ENCODE measurements around the gene MAP3K15.
"Not testable (repeated sequence)": the region's sequence is repeated elsewhere in the genome, so short reads cannot be mapped to it uniquely, and the experiment has no call there.

Gene MAP3K15

DNA sequence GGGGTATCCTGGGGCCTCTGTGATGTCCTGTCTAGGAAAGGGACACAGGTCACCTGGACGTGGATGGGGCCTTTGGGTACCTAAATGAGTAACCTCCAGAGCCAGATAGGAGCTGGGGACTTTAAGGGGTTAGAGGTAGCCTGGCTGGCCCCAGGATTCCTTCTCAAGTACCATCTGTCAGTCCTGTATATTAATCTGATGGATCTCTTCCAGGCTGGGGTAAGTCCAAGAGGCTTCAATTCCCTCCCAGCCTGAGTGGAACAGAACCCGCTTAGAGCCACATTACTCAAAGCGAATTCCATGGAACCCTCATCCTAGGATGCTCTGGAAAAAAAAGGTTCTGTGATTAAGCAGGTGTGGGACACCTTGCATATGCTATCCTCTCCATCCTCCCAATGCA is 24.8 kb upstream of the MAP3K15 start:
- DNase-seq, result no peak

DNA sequence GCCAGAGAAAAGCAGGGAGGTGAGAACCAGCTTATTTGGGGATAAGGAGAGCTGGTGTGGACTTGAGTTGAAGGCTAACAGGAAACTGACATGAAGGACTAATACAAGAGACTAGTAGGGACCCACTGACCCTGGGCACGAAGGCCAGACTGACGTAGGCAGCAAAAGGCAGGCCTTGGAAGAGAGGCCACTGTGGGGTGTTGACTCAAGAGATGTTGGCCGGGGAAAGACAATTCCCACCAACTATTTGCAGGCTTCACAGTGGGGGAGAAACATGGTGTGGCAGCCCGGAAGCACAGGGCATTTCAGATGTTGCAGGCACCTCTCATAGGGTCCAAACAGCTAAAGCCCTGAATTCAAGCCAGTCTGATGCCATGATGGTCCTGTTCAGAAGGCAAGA is 24.4 kb upstream of the MAP3K15 start:
- no peak for DNase-seq

DNA sequence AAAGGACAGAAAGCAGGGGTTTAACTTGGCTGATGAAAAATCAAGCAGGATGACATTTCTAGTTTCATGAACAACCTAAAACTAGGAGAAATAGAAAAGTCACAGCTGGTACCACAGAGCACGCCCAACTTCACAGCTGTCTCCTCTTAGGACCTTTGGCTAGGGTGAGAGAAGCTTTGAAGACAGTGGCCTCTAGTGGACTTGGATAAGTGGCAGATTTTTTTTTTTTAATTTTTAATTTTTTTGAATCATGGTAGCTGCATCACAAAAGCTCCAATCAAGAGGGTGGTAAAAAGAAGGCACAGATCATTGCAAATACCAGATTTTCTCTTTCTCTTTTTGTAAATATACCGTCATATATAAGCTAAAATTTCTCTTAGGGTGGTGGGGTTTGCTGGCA is 20.2 kb upstream of the MAP3K15 start:
- DNase-seq, result no peak

DNA sequence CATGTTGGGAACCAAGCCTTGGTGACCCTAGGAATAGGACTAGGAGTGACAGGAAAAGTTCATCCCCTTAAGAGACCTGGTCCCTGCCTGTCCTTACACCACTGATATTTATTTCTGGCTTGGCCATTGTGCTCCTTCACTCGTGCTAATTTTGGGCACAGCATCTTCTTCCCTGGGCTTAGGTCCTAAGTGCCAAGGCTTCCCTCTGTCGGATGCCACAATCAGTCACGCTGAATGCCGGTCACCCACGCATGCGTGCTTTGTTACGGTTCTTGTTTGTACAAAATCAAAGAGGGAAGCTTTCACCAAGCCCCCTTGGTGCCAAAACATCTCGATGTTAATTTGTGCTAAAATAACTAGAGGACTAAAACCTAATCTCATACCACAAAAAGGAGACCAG is 17.4 kb upstream of the MAP3K15 start:
- no peak for DNase-seq

DNA sequence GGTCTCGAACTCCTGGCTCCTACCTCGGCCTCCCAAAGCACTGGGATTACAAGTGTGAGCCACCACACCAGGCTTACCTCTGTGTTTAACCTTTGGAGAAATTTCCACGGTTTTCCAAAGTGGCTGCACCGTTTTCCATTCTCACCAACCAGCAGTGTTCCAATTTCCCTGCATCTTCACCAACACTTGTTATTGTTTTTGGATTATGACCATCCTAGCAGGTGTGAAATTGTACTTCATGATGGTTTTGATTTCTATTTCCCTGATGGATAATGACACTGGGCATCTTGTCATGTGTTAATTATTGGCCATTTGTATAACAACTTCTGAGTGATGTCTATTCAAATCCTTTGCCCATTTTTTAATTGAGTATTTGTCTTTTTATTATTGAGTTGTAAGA is 2.7 kb upstream of the MAP3K15 start:
- no peak for DNase-seq

DNA sequence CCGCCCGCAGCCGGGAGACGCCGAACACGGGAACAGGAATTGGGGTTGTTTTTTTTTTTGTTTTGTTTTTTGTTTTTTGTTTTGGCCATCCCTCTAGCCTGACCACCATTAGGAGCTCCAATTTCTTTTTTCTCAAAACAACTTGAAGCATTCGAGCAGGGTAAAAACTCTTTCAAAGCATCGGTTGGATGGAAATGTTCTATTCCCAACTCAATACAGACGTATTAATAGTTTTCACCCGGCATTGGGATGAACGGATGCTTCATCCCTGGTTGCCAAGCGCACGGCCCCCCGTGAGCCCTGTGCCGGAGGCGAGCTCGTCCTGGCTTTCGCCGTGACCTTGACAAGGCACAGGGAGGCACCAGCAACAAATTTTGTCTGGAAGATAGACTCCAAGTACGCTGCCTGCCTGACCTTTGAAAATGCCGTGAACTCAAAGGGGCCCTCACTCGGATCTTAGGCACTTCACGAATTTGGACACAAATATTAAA is 352 bp upstream of the MAP3K15 start:
- DNase-seq, result no peak

- no peak for DNase-seq
Measured at GRCh38 chrX:19513383-19513782, 1.9 kb downstream of the MAP3K15 start.

DNA sequence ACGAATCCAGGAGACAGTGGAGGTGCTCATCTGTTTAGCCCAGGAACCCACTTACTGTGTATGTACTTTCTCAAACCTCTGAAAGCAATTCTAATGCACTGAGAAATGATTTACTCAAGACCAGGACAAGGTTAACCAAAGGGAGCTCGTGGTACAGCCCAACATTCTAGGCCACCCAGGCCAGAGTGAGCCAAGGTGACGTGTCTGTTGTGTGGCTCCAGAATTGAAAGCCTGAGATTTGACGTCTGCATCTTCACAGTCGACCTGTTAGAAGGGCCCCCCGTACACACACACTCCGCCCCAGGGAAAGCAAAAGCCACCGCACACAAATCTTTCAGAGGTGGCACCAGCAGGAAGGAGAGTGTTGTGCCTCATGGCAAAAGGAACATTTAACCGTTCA is 2.3 kb downstream of the MAP3K15 start:
- DNase-seq, result no peak

DNA sequence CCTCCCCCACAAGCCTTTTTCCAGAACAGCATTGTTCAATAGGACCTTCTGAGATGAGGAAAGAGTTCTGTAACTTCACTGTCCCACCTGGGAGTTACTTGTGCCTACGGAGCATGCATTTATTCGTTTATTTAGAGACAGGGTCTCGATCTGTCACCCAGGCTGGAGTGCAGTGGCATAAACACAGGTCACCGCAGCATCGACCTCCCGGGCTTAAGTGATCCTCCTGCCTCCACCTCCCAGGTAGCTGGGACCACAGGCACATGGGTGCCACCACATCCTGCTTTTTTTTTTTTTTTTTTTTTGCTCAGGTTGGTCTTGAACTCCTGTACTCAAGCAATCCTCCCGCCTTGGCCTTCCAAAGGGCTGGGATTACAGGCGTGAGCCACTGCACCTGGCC is 2.9 kb downstream of the MAP3K15 start:
- DNase-seq, result no peak

GRCh38 chrX:19511796-19512195 is 3.5 kb downstream of the MAP3K15 start:
- DNase-seq, result not testable (repeated sequence)

GRCh38 chrX:19496711-19497110 is 18.6 kb downstream of the MAP3K15 start:
- no peak for DNase-seq

GRCh38 chrX:19487520-19488200 is 27.6 kb downstream of the MAP3K15 start:
- no peak for DNase-seq

GRCh38 chrX:19479458-19479857 is 35.9 kb downstream of the MAP3K15 start:
- DNase-seq, result no peak

GRCh38 chrX:19468383-19468782 is 46.9 kb downstream of the MAP3K15 start:
- DNase-seq, result not testable (repeated sequence)

- no peak for DNase-seq
Measured at GRCh38 chrX:19462879-19463278, 52.4 kb downstream of the MAP3K15 start.

GRCh38 chrX:19462231-19462630 is 53.1 kb downstream of the MAP3K15 start:
- no peak for DNase-seq

- no peak for DNase-seq
Measured at GRCh38 chrX:19457662-19458061, 57.6 kb downstream of the MAP3K15 start.

DNA sequence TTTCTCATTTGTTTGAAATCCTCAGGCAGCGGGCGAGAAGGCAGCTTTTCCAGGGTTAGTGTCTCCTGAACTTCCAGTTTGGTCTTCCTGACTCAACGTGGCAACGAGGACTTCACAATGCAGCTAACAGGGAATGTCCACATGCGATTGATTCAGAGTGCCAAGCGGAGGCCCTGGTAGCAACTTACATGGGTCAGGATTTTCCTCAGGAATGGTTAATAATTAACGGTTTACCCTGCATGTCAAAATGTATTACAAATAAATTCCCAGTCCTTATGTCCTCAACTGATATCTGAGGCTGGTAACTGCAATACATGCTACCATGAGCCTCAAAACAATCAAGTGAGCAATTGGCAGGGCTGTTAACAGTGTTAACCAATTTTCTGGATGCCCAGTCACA is 67.2 kb downstream of the MAP3K15 start:
- DNase-seq, result no peak

- no peak for DNase-seq
Measured at GRCh38 chrX:19446397-19446796, 68.9 kb downstream of the MAP3K15 start.

DNA sequence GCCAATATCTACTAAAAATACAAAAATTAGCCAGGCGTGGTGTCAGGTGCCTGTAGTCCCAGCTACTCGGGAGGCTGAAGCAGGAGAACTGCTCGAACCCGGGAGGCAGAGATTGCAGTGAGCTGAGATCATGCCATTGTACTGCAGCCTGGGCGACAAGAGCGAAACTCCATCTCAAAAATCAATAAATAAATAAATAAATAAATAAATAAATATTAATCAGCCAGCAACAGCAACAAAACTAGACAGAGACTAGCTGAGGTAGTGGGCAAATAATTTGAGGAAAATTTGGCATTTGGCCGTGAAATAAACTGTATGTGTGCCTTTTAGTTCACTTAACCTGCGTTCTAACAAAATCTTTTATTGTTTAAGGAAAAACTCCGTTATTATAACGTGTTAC is 69.5 kb downstream of the MAP3K15 start:
- not testable (repeated sequence) for DNase-seq

DNA sequence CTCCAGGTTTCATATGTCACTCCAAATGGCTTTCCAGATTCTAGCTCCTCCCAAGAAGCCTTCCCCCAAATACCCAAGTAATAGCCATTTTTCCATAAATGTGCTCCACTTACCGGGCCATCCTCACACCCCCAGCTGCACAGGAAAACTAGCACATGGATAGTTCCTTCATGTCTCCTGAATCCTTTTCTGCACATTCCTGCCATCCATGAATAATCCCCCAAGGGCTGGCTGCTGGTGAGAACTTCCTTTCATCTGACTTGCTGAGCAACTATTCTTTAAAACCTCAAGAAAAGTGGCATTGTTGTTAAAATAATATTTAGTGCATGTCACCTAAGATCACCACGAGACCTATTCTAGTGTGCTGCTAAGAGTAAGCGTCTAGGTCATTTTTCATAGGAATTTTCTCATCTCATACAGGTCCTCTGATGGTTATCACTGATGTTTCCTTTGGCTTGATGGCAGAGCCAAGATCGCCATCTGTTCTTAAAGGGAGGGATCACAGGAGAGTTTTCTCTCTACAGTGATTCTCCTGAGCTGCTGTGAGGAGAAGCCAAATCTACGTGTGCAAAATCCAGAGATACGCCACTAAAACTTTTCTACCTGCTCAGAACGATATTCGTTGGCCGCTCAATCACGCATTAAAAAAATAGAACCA is 71.3 kb downstream of the MAP3K15 start:
- DNase-seq, result no peak

DNA sequence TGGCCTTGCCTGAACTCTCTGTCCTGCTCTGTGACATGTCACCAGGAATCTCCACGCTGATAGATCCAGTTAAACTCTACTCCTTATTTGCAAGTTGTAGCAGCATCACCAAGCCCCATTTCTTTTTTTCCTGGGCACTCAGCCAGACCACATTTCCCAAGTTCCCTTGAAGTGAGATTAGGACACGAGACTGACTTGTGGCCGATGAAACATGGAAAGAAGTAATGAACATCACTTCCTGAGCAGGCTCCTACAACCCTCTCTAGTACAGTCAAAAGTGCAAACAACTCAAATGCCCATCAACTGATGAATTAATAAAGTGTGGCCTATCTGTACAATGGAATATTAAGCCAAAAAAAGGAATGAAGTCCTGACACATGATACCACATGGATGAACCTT is 74.6 kb downstream of the MAP3K15 start:
- DNase-seq, result no peak

DNA sequence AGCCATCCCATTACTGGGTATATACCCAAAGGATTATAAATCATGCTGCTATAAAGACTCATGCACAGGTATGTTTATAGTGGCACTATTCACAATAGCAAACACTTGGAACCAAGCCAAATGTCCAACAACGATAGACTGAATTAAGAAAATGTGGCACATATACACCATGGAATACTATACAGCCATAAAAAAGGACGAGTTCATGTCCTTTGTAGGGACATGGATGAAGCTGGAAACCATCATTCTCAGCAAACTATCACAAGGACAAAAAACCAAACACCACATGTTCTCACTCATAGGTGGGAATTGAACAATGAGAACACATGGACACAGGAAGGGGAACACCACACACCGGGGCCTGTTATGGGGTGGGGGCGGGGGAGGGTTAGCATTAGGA is 92.6 kb downstream of the MAP3K15 start:
- DNase-seq, result not testable (repeated sequence)

Data from hypothalamus (tissue), 51 donors.